ENCODE results near the gene PITRM1.

Gene PITRM1

DNA sequence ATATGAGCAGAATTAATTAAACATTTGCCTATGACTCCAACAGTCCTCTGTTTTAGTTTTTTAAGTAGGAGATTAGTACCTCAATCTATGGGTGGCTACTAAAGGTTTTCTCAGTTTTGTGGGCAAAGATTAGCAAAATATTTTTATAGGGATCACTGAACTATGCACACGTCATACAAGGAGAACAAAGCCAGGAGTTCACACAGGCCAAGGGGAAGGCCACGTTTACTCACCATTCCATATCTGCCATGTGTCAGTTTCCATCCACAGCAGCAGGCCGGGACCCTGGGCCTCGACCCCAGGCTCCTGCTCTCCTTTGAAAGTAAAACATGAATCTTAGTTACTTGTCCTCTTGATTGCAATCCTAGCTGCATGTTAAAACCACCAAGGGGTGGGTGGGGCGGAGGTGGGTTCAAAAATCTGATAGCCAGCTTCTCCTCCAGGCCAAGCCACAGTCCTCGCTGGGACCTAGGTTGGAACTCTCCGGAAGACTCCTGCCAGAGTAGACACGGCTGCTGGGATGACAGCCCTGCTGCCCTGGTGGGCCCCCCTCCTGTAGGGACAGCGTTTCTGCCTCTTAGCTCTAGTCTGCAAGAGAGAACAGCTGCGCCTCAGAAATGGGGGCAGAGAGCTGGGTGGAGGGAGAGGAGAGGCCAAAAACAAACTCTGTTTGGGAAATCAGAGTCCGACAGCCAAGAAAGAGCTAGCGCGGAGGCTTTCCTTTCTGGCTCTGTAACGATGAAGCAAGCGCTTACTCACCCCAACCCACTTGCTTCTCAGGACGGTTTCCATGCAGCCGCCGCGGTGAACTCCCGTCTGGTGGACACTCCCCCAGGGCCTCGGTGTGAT lies 35.6 kb downstream of the PITRM1 start:
- DNase-seq: no peak

DNA sequence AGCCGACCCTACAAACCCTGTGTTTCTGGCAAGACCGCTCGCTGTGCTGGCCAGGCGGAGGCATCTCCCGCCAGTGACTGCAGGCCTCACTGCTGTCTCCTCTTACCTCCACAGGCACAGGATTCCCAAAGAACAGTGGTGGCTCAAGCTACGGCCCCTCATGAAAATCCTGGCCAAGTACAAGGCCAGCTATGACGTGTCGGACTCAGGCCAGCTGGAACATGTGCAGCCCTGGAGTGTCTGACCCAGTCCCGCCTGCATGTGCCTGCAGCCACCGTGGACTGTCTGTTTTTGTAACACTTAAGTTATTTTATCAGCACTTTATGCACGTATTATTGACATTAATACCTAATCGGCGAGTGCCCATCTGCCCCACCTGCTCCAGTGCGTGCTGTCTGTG lies 36.2 kb downstream of the PITRM1 start:
- DNase-seq: no peak

DNA sequence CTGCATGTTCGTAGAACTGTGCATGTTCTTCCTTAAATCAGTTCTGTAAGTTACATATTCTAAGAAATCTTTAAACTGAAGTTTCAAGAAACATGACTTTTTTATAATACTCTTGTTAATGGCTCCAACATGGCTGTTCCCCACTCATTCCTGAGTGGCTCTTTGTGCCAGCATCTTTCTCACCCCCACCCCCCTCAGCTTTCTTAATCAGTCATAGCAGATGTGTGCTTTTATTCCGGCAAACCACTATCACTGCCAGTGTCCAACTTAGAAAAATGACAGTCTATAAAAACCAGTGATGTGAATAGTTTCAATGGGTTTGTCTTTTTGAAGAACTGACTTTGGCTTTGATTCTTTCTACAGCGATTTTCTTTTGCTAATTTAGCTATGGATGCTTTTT lies 37.6 kb downstream of the PITRM1 start:
- no peak for DNase-seq

DNA sequence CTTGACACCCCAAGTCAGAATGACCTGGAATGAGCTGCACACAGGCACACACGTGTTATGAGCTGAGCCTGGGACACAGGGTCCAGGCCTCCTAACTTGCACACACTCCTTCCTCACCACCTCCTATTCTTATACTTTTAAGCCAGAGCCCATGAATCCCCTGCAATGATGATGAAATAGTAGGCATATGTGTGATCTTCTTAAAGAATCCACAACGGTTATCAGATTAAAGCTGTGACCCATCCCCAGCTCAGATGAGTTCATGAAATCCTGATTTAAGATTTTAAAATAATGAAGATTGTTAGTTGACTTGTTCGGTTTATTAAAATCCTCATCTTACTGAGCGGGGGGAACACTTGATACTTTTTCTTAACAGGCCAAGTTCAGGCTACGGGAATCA lies 38.6 kb downstream of the PITRM1 start:
- DNase-seq: no peak

DNA sequence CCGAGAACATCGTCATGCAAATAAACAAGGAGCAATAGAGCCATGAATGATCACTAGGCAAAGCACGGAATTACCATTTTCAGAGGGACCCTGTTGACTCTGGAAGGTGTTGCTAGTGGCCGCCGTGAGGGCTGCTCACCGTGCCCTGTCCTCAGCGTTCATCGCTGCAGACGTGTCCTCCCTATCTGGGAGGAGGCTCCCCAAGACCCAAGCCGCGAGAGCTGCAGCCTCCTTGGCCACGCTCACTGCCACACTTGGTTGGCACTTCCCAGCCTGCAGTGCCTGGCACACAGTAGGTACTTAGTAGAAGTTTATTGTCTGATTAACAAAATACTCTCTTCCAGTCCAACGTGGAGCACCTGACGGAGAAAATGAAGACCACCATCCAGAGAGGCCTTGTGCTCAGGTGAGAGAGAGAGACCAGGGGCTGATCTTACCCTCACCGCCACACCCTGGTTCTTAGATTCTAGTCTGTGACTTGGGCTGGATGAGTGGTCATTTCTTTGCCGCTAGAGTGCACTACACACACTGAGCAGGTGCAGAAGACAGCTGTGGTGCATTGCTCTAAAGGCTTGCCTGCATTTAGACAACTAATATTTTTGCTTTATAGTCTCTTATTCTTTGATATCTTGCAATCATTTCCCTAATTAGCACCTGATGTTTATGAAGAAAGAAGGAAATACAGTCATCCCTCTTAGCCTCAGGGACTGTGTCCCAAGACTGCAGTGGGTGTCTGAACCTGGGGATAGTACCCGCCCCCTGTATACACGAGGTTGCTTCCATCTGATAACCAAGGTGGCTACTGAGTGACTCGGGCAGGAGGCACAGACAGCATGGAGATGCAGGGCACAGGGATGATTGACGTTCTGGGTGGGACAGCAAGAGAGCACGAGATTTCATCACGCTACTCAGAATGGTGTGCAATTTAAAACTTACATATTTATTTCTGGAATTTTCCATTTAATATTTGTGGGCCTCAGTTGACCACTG lies 40.3 kb downstream of the PITRM1 start:
- DNase-seq: no peak

DNA sequence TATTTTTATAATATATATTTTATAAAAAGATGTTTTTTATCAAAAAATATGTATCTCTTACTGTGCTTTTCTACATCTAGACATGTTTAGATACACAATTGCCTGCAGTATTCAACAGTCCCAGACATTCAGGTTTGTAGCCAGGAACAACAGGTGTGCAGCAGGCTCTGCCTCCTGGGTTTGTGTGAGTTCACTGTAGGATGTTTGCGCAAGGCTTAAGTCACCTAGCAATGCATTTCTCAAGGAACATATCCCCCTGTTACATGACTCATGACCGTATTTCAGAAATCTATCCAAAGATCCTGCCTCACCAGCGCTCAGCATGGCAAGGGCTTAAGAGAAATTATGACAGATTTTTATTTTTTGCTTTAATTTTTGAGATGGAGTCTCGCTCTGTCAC lies 41.5 kb downstream of the PITRM1 start:
- DNase-seq: no peak

DNA sequence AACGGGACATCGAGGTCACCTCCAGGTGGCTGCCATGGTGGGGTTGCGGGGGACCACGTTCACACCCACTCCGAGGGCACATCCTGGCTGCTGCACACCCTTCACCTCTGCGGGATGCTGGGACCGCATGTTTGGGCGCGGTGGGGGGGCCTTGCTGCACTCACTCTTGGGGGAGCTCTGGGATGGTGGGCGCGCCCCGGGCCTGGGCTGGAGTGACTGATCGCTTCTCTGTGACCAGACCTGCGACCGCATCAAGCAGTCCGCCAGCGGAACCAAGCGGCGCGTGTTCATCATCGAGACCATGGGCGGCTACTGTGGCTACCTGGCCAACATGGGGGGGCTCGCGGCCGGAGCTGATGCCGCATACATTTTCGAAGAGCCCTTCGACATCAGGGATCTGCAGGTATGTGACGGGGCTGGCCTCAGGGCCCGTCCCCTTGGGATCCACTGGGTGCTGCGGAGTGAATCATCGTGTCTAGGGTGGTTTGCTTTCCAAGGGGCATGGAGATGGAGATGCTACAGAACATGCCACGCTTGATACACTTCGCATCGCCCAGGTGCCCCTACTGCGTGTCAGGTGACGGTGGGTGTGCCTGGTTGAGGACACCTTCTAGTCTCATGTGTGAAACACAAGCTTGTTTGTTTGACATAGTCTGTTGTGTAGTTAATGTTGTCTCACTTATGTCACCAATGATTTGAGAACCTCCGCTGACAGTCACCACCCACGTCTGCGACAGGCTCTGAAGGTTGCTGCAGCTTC lies 42.8 kb downstream of the PITRM1 start:
- no peak for DNase-seq

DNA sequence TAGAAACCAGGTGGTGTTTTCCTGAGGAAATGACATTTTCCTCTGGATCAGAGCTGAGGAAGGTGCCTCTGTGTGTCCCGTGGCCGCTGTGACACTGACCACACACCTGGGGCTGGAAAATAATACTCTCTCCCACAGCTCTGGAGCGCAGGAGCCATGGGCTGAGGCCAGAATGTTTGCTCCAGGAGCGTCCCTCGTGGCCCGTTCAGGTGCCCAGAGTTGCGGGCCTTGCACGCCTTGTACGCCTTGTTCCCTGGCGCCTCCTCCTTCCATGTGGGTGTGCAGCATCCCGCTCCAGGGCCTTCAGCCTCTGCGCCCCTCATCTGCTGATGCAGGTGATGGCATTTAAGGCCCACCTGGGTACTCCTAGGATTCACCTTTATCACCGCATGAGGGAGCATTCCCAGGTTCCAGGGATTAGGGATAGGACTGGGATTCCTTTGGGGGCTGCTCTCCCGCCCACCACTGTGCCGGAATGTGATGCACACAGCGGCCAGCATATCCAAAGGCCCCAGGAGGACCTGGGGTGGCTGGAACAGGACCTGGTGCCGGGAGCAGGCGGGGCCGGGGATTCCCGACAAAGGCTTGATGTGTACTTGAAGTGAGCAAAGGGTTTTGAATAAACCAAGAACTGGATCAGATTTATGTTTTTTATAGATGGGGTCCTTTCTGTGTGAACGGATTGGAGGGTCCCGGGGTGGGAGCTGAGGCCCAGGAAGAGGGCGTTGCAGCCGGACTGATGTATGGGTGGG lies 44.0 kb downstream of the PITRM1 start:
- DNase-seq: no peak

DNA sequence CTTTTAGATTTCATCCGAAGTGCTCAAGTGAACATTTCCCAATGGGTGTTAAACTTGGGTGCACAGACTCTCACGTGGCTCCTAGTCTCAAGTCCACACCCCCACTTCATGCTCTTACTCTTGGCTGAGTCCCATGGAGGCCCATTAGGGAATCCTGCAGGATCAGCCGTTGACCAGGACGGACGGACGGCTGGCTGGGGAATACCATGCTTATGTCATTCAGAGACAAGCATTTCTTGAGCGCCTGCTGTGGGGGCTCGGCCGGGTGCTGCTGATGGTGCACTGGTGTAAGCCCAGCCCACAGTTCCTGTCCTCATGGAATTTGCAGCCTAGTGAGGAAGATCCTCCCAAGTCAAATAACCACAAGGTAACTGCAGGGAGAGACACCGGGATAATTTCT lies 44.7 kb downstream of the PITRM1 start:
- DNase-seq: no peak

DNA sequence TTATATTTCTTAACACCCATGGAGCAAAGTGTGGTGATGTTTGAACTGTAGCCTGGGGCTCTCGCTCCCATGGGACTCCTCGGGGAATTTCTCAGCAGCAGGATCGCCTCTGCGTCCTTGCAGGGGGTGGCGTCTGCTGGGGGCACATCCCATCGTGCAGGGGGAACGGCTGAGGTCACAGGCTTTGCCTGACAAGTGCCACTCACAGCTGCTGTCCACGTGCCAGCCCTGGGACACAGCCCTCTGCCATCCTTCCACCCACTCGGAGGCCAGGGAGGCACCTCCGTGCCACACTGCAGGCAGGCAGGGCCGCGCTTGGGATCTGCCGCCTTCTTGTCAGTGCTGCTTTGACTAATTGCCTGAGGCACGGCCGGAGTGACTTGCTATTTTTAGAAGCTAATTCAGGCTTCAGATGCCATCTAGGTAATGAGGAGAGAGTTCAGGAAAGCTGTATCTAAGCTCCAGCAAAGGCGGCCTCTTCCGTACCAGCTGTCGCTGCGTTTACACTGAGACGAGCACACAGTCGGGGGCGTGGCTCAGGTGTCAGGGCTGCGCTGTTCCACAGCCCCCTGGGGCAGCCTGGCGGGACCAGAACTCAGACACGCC lies 45.7 kb downstream of the PITRM1 start:
- DNase-seq: peak; percentile 76 to 87

DNA sequence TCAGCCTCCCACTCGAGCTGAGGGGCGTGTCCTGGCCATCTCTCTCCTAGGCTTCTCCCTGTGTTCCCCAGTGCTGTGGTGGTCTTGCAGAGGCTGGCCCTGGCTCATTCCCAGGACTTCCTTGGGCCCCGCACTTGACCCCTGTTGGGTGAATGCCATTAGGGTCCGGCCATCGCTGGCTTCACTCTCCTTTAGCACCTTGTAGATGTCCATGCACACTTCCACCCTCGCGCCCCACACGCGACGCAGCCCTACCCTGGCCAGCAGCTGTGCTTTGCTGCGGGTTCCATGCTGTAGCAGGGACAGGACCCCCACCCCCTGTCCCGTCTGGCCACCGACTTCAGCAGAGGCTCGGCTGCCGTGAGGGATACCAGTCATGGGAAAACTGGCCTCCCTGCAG lies 46.3 kb downstream of the PITRM1 start:
- no peak for DNase-seq

DNA sequence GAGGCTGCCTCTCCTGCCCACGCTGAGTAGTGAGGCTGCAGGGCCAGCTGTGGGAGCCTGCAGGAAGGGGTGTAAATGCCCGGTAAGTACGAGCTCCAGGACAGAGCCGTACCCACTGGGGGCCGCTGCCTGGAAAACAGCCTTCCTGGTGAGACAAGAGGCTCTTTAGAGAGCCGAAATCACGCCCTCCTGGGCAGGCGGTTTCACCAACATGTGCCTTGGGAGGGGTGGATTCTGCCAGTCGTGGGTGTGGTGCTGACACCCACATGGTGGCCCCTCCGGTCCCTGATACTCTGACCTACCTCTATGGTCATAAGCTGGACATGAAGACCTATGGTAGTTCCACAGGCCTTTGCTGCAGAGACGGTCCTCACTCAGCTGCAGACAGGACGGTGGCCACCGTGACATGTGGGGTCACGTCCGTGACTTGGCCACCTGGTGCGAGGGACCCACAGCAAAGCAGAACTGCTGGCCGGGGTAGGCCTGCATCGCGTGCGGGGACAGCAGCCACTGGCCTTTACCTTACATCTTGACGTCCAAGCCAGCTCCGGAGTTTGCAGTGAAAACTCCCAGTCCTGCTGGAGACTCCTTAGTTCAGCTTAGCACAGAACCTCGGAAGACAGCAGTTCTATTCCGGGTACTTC lies 46.9 kb downstream of the PITRM1 start:
- no peak for DNase-seq

DNA sequence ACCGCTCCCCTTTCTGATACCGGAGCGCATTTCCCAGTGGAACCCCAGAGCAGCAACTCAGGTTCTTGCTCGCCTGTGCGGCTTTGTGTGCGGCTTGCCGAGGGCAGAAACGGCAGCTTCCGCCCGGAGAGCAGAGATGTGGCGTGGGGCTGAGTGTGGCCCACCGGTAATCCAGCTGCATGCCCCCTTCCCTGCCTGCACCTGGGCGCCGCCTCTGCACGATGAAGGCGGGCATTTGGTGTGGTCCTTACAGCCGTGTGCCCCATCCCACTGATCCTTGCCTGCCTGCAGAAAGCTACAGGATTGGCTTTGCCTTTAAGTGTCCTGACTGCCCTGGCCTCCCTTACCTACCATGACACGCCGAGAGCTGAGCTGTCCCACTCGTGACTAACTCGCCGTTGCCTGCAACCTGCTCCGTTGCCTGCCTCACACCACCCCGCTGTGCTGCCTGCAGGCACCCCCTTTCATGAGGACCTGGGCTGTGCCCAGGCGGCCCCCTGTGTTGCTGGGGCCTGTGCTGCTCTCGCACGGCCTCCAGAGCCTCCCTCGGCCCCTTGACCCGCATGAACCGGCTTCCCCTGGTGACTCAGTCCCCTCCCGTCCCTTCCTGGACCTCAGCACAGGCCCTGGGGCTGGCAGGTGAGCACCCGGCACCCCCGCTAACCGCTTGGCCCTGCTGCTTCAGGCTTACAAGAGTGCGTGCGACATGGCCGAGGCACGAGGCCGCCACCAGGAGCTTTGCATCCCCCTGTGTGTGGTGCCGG lies 48.0 kb downstream of the PITRM1 start:
- no peak for DNase-seq

DNA sequence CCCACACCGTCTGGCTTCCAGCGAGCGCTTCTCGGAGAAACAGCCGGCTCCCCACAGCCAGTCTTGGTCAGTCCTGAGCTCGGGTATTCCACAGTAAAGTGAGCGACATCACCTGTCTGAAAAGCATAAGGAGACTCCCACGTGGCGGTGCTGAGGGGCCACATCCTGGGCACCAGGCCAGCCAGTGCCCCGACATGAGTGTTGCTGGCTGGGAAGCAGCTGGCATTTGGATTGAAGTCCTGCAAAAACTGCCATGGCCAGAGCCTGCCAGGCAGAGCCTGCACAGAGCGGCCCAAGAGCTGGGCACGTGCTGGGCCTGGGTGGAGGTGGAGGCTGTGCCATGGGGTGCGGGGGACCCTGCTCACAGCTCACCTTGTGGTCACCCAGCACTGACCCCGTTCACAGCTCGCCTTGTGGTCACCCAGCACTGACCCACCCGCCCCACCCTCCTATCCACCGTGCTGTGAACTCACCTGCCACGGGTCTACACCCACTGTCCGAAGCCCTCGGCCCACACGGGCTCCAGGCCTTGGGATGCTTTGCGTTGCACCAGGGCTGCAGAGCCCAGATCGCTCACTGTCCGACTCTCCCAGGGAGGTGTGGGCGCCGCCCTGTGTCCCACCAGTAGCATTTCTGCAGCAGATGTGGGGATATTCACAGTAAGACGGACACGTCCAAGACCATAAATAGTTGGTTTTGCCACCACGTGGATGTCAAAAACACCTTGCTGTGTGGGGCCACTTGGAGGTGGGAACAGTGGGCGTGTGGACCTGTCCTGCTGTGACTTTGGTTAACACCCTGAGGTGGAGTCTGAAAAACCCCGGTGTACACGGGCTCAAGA lies 48.8 kb downstream of the PITRM1 start:
- DNase-seq: no peak

DNA sequence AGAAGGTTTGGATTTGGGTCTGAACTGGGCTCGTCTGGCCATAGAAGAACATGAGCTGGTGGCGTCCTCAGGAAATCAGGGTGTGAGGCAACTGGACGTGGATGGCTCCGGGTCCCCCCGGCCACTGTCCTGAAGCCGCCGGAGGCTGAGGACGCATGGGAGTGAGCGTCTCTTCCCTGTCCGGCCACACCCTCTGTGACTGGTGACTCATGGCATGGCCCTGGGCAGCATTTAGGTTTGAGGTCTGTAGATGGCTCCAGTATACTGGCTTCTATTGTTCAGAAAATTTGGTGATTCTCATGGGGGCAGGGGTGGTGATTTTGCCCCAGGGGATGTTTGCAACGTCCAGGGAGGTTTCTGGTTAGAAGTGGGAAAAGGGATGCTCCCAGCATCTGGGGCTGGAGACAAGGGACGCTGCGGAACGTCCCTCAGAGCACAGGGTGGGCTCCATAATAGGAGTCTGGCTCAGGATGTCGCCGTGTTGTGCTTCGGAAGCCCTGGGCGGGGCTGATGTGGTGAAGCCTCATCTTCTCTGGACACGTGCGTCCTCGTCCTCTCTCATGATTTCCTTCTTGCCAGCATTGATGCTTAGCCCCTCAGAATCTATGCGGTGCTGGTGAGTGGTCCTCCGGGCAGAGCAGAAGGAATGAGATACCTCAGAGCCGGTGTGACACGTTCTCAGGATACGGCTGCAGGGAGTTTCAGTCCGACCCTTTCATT lies 49.9 kb downstream of the PITRM1 start:
- DNase-seq: no peak

DNA sequence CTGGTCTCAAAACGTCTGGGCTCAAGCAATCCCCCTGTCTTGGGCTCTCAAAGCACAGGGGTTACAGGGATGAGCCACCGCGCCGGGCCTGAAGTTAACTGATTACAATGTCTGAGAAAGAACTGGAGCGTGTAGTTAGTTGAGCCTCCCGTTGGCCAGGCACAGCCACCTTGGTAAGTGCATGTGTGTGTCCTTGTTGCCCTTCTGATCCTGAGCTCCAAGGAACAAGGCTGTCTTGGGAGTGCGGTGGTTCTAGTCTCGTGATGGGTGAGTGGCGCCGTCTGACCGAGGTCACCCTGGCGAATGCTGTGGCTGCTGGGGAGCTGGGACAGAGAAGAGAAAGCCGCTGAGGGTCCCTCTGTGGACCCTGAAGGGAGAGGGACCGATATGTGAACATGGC lies 50.5 kb downstream of the PITRM1 start:
- DNase-seq: no peak

DNA sequence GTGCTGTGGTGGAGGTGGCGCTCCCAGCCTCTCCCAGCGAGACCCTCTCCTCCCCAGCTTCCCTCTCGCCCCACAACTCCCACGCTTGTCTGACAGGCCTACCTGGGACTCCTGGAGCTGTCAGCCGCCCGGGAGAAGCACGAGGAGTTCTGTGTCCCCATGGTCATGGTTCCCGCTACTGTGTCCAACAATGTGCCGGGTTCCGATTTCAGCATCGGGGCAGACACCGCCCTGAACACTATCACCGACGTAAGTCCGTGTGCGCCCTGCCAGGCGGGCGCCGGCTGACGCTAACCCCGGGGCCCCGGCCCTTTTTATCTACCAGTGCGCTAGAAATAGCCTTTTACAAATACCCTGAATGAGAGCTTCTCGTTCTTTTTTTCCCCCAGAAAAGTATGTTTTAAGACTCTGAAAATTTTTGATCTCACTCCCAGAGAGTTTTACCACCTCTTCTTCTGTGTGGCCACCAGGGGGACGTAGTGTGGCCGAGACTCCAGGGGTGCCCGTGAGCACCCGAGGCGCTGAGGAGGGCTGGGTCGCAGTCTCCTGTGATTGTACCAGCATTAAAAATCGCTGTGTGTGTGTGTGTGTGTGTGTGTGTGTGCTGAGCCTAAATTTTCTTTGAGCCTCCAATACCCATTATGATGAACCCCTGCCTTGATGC lies 52.7 kb downstream of the PITRM1 start:
- DNase-seq: no peak

DNA sequence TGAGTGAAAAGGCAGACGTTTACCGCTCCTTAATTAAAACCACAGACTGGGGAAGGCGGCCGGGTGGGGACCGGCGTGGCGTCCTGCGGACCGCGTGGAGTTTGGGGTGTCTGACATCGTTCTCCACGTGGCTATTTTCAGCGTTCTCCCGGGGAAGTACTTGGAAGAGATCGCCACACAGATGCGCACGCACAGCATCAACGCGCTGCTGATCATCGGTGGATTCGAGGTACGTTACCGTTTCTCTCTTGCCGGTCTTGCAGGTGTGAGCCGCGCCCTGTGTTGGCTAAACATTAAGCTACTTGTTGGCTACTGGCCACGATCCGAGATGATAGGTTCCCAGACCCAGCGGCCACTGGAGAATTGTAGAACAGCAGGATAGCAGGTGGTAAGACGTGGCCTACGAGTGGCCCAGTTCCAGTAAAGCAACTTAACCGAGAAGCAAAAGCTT lies 53.9 kb downstream of the PITRM1 start:
- DNase-seq: no peak

All from SHP77 (cell line).